ENCODE results near the gene DOCK6.

DOCK6 gene

GRCh38 chr19:11243798-11244169 lies 18.5 kb downstream of the DOCK6 start:
- FAIRE-seq = no peak

- FAIRE-seq = no peak
Observed at GRCh38 chr19:11242864-11243797, 19.2 kb downstream of the DOCK6 start.

GRCh38 chr19:11242025-11242424 lies 20.3 kb downstream of the DOCK6 start:
- FAIRE-seq = no peak

- FAIRE-seq = no peak
Observed at GRCh38 chr19:11240008-11240444, 22.3 kb downstream of the DOCK6 start.

- FAIRE-seq = no peak
Observed at GRCh38 chr19:11239377-11240000, 22.8 kb downstream of the DOCK6 start, which contains the start of gene ANGPTL8. Gene ANGPTL8 (plus strand): TSS chr19:11239619. CDS start chr19:11239638, 19 bp downstream.

- no peak for FAIRE-seq
Observed at GRCh38 chr19:11238781-11239376, 23.4 kb downstream of the DOCK6 start.

GRCh38 chr19:11238041-11238440 lies 24.3 kb downstream of the DOCK6 start:
- no peak for FAIRE-seq

- FAIRE-seq = no peak
Observed at GRCh38 chr19:11237321-11237720, 25.0 kb downstream of the DOCK6 start.

- FAIRE-seq = no peak
Observed at GRCh38 chr19:11236324-11237301, 25.7 kb downstream of the DOCK6 start.

- no peak for FAIRE-seq
Observed at GRCh38 chr19:11234486-11235075, 27.7 kb downstream of the DOCK6 start.

- no peak for FAIRE-seq
Observed at GRCh38 chr19:11233073-11233472, 29.3 kb downstream of the DOCK6 start.

- FAIRE-seq = no peak
Observed at GRCh38 chr19:11232555-11232954, 29.8 kb downstream of the DOCK6 start.

- FAIRE-seq = no peak
Observed at GRCh38 chr19:11230621-11231386, 31.5 kb downstream of the DOCK6 start.

- no peak for FAIRE-seq
Observed at GRCh38 chr19:11227195-11227886, 35.0 kb downstream of the DOCK6 start.

- FAIRE-seq = no peak
Observed at GRCh38 chr19:11226716-11227166, 35.6 kb downstream of the DOCK6 start.

GRCh38 chr19:11225815-11226214 lies 36.5 kb downstream of the DOCK6 start:
- no peak for FAIRE-seq

- no peak for FAIRE-seq
Observed at GRCh38 chr19:11225172-11225571, 37.2 kb downstream of the DOCK6 start.

GRCh38 chr19:11224429-11224828 lies 37.9 kb downstream of the DOCK6 start:
- no peak for FAIRE-seq

- no peak for FAIRE-seq
Observed at GRCh38 chr19:11223200-11223599, 39.1 kb downstream of the DOCK6 start.

GRCh38 chr19:11221082-11221598 lies 41.2 kb downstream of the DOCK6 start:
- FAIRE-seq = no peak
